ENCODE results near the gene KCNK16.
"Not testable (repeated sequence)": the region's sequence is repeated elsewhere in the genome, so short reads cannot be mapped to it uniquely, and the experiment has no call there.

The KCNK16 gene

GRCh38 chr6:39294133-39294532 lies 28.4 kb downstream of the KCNK16 start:
- no peak for TF ChIP-seq GLIS3 (CRISPR knock-in tag; IDR thresholded peaks at IDR 0.05)
- TF ChIP-seq ZFP30 (CRISPR knock-in tag; IDR thresholded peaks at IDR 0.05): no peak
- TF ChIP-seq PATZ1 (CRISPR knock-in tag; IDR thresholded peaks at IDR 0.05; ENCODE audit: borderline replicate concordance): no peak
- no peak for TF ChIP-seq PPARA (CRISPR knock-in tag; IDR thresholded peaks at IDR 0.05; ENCODE audit: borderline replicate concordance)
- TF ChIP-seq POU6F1 (CRISPR knock-in tag; IDR thresholded peaks at IDR 0.05; ENCODE audit: borderline replicate concordance, low read depth): no peak
- no peak for TF ChIP-seq ARNTL (CRISPR knock-in tag; IDR thresholded peaks at IDR 0.05; ENCODE audit: borderline replicate concordance, low read depth)
- no peak for TF ChIP-seq SNAI2 (CRISPR knock-in tag; IDR thresholded peaks at IDR 0.05)
- TF ChIP-seq ESRRG (CRISPR knock-in tag; IDR thresholded peaks at IDR 0.05): no peak
- no peak for TF ChIP-seq CSRNP3 (CRISPR knock-in tag; IDR thresholded peaks at IDR 0.05)
- TF ChIP-seq CSDC2 (CRISPR knock-in tag; IDR thresholded peaks at IDR 0.05): no peak
- no peak for TF ChIP-seq TCF4 (CRISPR knock-in tag; IDR thresholded peaks at IDR 0.05; ENCODE audit: borderline replicate concordance)
- no peak for ATAC-seq

- TF ChIP-seq, protein P1, sequence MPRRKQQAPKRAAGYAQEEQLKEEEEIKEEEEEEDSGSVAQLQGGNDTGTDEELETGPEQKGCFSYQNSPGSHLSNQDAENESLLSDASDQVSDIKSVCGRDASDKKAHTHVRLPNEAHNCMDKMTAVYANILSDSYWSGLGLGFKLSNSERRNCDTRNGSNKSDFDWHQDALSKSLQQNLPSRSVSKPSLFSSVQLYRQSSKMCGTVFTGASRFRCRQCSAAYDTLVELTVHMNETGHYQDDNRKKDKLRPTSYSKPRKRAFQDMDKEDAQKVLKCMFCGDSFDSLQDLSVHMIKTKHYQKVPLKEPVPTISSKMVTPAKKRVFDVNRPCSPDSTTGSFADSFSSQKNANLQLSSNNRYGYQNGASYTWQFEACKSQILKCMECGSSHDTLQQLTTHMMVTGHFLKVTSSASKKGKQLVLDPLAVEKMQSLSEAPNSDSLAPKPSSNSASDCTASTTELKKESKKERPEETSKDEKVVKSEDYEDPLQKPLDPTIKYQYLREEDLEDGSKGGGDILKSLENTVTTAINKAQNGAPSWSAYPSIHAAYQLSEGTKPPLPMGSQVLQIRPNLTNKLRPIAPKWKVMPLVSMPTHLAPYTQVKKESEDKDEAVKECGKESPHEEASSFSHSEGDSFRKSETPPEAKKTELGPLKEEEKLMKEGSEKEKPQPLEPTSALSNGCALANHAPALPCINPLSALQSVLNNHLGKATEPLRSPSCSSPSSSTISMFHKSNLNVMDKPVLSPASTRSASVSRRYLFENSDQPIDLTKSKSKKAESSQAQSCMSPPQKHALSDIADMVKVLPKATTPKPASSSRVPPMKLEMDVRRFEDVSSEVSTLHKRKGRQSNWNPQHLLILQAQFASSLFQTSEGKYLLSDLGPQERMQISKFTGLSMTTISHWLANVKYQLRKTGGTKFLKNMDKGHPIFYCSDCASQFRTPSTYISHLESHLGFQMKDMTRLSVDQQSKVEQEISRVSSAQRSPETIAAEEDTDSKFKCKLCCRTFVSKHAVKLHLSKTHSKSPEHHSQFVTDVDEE (CRISPR knock-in tag; IDR thresholded peaks at IDR 0.05): no peak
- TF ChIP-seq GLIS3 (CRISPR knock-in tag; IDR thresholded peaks at IDR 0.05) (no peak), ISL1 (CRISPR knock-in tag; IDR thresholded peaks at IDR 0.05) (no peak), ESRRG (CRISPR knock-in tag; IDR thresholded peaks at IDR 0.05) (no peak)
- ATAC-seq: no peak
Measured at GRCh38 chr6:39292637-39293036, 29.9 kb downstream of the KCNK16 start.

DNA sequence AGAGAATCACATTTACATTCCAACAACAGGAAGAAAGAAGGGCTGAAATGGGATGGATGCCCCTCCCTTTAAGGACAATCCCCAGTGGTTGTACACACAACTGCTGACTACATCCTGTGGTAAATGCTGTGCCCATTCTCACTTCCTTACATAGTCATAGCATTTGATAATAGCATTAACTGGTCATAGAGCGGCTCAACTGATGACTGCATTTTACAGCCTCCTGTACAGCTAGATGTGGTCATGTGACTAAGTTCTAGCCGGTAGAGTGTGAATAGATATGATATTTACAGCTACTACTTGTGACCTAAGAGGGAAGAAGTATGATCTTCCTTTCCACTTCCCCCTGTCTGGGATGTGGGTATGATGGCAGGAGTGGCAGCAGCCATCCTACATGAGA lies 33.0 kb downstream of the KCNK16 start:
- ATAC-seq: no peak
- TF ChIP-seq OSR1 (CRISPR knock-in tag; IDR thresholded peaks at IDR 0.05): no peak

GRCh38 chr6:39287601-39288000 lies 34.9 kb downstream of the KCNK16 start:
- TF ChIP-seq ZFP30 (CRISPR knock-in tag; IDR thresholded peaks at IDR 0.05) (no peak), RARB (CRISPR knock-in tag; IDR thresholded peaks at IDR 0.05) (no peak), ISL1 (CRISPR knock-in tag; IDR thresholded peaks at IDR 0.05) (no peak), ZNF70 (CRISPR knock-in tag; IDR thresholded peaks at IDR 0.05) (no peak), ZNF8 (CRISPR knock-in tag; IDR thresholded peaks at IDR 0.05) (no peak), CSRNP3 (CRISPR knock-in tag; IDR thresholded peaks at IDR 0.05) (no peak), CSDC2 (CRISPR knock-in tag; IDR thresholded peaks at IDR 0.05) (no peak), ZC3H10 (CRISPR knock-in tag; IDR thresholded peaks at IDR 0.05) (no peak), ARNTL (CRISPR knock-in tag; IDR thresholded peaks at IDR 0.05; ENCODE audit: borderline replicate concordance, low read depth) (no peak), OSR1 (CRISPR knock-in tag; IDR thresholded peaks at IDR 0.05) (no peak), PATZ1 (CRISPR knock-in tag; IDR thresholded peaks at IDR 0.05; ENCODE audit: borderline replicate concordance) (no peak), ZFP3 (CRISPR knock-in tag; IDR thresholded peaks at IDR 0.05) (no peak), GLIS3 (CRISPR knock-in tag; IDR thresholded peaks at IDR 0.05) (no peak), TOX (CRISPR knock-in tag; IDR thresholded peaks at IDR 0.05; ENCODE audit: borderline replicate concordance) (no peak), ZNF565 (CRISPR knock-in tag; conservative IDR thresholded peaks at IDR 0.05; ENCODE audit: low read depth) (no peak), CREB5 (CRISPR knock-in tag; IDR thresholded peaks at IDR 0.05; ENCODE audit: low read depth) (no peak), TCF4 (CRISPR knock-in tag; IDR thresholded peaks at IDR 0.05; ENCODE audit: borderline replicate concordance) (no peak)
- ATAC-seq: no peak

DNA sequence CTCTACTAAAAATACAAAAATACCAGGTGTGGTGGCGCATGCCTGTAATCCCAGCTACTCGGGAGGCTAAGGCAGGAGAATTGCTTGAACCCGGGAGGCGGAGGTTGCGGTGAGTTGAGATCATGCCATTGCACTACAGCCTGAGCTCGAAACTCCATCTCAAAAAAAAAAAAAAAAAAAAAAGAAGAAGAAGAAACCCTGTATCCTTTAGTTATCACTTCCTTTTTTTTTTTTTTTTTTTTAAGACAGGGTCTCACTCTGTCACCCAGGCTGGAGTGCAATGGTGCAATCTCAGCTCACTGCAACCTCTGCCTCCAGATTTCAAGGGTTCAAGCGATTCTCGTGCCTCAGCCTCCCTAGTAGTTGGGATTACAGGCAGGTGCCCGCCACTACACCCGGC lies 35.9 kb downstream of the KCNK16 start:
- ATAC-seq: not testable (repeated sequence)

Data from SK-N-SH treated with all-trans-retinoic acid at 6 μM for 48 hours (cell line).